Hematopoietic multipotent progenitor cell treated with erythropoietin and hydrocortisone succinate and interleukin-3 and kit ligand, for 17 days (in vitro differentiated cells): ENCODE results near the gene ARAF.

Experiments used
- DNase-seq: peaks from one replicate; pipeline ENCODE4 v3.0.0-alpha.2; 2015; ENCODE audit warnings: low spot score

The ARAF gene

DNA sequence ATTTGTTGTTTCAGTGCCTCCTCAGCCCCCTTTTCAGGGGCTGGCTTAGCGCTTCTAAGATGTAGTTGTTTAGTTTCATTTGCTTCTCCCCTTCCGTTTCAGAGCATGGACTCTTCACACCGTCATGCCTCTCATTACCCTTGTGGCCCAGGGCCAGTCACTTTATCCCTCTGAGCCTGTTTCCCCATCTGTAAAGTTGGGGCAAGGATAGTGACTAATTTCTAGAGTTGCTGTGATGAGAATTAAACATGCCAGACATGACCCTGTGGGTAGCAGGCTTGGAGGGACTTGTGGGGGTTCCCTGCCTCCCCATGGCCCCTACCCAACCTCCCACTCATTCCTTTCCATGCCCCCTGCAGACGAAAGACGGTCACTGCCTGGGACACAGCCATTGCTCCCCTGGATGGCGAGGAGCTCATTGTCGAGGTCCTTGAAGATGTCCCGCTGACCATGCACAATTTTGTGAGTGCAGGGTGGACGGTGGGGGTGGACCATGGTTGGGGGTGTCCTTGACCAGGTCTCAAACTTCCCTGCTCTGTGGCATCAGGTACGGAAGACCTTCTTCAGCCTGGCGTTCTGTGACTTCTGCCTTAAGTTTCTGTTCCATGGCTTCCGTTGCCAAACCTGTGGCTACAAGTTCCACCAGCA is 3.6 kb downstream of the ARAF start:
- DNase-seq = no peak

GRCh38 chrX:47566841-47567240 is 5.8 kb downstream of the ARAF start:
- no peak for DNase-seq

DNA sequence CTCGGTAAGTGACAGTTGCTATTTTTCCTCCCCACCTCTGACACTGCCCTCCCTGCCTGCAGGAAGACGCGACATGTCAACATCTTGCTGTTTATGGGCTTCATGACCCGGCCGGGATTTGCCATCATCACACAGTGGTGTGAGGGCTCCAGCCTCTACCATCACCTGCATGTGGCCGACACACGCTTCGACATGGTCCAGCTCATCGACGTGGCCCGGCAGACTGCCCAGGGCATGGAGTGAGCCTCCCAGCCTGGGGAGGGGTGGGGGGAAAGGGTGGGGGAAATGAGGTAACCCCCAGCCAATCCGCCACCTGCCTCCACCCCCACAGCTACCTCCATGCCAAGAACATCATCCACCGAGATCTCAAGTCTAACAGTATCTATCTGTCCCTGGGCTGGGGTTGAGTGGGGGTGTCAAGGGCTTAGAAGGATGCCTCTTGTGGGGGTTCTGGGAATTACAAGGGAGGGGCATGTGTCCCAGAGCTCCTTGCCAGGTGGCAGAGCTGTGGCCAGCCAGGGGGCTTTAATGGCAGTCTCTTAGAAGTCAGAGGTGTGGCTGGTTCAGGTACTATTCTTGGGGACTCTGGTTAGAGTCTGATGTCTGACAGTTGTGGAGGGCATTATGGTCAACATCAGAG is 7.8 kb downstream of the ARAF start:
- peak; percentile 43 for DNase-seq

DNA sequence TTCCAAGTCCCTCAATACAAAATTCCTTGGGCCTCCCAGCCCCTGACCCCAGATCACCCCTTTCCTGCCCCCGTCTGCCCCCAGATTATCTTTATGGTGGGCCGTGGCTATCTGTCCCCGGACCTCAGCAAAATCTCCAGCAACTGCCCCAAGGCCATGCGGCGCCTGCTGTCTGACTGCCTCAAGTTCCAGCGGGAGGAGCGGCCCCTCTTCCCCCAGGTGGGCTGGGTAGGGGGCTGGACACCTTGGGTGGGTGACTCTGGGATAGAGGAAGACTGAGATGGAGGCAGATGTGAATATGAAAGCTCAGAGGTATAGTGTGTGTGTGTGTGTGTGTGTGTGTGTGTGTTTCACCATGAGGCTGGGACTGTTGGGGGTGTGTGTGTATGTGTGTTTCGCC is 9.8 kb downstream of the ARAF start:
- DNase-seq = no peak

DNA sequence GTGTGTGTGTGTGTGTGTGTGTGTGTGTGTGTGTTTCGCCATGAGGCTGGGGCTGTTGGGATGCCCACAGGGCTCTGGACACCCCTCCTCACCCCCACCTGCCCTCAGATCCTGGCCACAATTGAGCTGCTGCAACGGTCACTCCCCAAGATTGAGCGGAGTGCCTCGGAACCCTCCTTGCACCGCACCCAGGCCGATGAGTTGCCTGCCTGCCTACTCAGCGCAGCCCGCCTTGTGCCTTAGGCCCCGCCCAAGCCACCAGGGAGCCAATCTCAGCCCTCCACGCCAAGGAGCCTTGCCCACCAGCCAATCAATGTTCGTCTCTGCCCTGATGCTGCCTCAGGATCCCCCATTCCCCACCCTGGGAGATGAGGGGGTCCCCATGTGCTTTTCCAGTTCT is 10.2 kb downstream of the ARAF start:
- no peak for DNase-seq

DNA sequence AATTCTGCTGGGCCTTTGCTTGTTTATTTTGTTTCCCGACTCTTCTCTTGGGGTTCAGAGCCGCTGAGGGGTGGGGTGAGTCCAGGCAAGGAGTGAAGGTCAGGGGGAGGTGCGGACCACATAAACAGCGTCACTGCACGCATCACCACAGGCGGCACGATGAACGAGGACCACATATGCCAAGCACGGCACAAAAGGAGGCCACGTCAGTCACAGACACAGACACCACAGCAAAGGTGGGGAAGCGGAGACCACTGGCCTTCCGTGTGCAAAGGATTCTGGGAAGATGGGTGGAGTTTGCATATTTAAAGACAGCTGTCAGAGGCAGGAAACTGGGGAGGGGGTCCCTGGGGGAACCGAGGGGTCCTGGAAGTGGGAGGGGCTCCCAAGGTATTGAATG is 10.9 kb downstream of the ARAF start:
- DNase-seq = no peak

DNA sequence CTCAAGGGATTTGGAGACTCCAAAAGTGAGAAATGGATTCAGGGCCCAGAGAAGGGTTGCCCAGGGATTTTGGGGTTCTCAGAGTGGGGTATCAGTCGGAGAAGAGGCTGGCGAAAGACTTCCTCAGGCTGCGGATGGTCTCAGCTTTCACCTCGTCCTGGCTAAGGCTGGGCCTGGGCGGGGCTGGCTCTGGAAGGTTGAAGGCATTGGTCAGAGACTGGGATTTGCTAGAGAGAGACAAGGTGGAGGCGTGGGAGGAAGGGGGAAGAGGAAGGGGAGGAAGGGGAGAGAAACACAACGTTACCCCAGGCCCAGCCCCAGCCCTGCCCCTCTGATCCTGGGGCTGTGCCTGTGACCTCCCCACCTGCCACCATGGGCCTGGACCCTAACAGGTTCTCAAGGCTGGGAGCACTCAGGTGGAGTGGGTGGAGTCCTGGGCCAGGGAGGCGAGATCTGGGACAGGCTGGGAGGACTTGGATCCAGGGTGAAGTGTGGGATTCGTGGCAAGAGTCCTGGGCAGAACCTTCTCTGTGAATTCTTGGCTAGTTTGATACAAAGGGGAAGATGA is 11.9 kb downstream of the ARAF start:
- DNase-seq = no peak

DNA sequence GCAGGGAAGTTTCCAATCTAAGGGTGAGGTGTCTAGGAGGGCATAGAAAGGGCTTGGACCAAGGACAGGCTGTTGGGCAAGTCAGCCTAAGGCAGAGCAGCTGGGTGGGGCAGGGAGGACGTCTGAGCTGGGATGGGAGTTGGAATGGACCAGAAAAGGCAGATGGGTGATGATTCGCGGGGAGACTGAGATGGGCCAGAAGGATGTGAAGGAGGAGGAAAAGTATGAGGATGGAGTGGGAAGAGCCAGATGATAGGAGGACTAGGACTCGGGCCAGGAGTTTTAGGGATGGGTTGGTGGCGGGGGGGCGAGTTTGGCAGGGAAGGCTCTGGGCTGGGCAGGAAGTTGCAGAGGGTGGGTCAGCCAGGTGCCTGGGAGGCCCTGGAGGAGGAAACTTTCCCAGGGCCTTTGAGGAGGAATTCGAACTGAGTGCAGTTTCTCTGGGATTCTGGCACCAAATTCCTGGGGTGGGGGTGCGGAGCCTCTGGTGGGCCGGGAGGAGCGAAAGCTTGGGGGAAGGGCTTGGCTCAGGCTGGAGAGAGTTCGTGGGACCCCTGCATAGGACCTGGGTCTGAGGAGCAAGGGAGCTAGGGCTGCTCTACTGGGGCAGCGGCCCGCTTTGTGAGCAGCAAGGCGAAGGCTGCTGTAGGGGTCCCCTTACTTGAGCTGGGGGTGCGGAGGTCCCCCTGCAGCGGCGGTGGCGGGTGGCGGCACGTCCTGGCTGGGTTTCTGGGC is 12.5 kb downstream of the ARAF start:
- DNase-seq = no peak

DNA sequence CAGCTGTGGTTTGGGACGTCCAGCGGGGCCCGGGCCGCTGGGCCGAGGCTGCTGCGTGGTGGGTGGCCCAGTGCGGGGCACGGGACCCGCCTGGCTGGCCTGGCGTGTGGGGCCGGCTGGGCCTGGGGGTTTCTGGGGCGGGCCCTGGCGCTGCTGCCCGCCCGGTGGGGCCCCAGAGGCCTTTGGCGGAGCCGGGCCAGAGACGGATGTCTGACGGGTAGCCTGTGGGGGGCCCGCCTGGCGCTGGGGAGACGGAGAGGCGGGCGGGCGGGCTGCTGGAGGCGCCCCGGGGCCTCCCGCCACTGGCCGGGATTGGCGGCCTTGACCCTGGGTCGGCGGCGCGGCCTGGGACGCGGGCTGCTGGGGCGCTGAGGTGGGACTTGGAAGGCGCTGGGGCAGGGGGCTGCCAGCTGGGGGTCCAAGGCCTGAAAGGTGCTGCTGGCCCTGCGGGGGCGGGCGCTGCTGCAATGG is 13.1 kb downstream of the ARAF start:
- DNase-seq = no peak

GRCh38 chrX:47574547-47575301 is 13.7 kb downstream of the ARAF start:
- DNase-seq = no peak

- no peak for DNase-seq
These were observed 15.3 kb downstream of the ARAF start for GRCh38 chrX:47576021-47576898.

DNA sequence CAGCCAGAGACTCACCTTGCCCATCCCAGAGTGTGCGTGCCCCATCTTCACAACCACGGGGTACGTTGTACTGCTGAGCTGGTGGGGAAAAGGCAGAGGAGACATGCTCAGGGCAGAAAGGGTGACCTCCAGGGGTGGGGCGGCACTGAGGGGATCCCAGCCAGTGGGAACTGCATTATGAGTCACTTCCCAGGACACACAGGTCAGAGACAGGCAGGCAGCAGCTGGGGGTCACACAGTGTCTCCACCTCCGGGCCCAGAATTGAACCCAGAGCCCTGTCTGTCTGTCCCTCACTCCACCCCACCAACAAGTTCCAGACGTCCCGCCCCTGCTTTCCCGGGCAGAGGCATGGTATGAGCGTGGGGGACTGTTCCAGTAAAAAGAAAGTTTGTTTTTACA is 16.4 kb downstream of the ARAF start:
- no peak for DNase-seq

- no peak for DNase-seq
These were observed 16.9 kb downstream of the ARAF start for GRCh38 chrX:47577901-47578300.

DNA sequence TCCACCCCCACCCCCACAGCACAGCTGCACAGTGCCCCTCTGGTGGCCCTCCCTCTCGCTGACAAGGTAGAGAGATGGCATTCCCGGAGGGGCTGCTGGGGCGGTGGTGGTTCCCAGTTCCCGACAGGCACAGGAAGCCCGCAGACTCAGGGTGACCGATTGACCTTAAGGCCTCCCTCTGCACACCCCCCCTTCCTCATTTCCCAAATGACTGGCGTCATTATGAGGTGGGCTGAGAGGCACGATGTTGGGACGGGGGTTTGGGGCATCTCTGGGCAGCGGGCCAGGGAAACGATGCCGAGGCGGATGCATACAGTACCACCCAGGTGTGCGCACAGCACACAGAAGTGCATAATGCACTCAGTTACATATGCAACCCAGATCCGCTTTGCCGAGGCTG is 17.7 kb downstream of the ARAF start:
- DNase-seq = no peak

- no peak for DNase-seq
These were observed 18.5 kb downstream of the ARAF start for GRCh38 chrX:47579537-47579936.

DNA sequence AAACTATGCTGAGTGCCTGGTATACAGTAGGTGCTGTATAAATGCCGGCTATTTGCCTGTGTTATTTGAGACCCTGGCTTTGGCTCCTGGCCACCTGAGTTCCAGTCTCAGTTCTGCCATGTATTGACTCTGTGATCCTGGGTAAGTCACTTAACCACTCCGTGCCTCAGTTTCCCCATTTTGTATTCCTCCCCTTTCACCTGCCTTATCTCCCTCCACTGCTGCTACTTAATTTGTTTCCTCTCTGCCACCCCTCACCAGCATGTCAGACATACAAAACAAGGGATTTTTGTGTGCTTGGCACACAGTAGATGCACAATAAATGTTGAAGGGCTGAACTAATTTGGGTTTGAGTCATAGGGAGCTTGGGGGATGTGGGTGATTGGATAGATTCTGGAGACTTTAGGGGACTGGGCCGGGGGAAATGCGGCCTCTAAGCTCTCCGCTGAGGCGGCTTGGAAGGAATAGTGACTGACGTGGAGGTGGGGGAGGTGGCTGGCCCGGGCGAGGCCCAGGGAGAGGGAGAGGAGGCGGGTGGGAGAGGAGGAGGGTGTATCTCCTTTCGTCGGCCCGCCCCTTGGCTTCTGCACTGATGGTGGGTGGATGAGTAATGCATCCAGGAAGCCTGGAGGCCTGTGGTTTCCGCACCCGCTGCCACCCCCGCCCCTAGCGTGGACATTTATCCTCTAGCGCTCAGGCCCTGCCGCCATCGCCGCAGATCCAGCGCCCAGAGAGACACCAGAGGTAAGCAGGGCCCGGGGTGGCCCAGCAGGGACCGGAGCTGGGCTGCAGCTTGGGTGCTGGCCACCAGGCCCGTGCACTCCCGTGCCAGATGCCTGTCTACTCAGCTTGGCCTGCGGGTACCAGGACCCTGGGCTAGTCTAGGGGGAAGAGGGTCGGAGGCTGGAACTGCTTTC is 21.0 kb downstream of the ARAF start, which contains the start of gene TIMP1:
Gene TIMP1, plus strand, starts transcription at position 706 of the 917 bp plus-strand sequence. CDS start 980 bp downstream, outside the sequence.
- peak; percentile 67 for DNase-seq

DNA sequence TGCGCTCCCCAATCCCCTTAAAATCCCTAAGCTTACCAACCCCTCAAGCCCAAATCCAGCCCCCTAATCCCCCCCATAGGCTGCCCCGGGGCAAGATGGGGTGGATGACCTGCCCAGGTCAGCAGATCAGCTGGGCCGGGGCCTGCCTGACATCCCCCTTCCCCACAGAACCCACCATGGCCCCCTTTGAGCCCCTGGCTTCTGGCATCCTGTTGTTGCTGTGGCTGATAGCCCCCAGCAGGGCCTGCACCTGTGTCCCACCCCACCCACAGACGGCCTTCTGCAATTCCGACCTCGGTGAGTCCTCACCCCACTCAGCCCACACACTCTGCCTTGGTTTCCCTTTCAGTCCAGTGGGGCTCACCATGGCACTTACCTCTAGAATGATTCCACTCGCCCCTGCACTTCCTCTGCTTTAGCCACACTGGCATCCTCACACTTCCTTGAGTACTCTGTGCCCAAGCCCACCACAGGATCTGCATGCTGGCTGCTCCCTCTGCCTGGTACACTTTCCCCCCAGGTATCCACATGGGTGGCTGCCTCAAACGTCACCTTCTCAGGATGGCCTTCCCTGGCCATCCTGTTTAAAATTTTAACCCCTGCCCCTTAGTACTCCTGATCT is 22.3 kb downstream of the ARAF start:
- DNase-seq = no peak

GRCh38 chrX:47584714-47585113 is 23.7 kb downstream of the ARAF start:
- no peak for DNase-seq

DNA sequence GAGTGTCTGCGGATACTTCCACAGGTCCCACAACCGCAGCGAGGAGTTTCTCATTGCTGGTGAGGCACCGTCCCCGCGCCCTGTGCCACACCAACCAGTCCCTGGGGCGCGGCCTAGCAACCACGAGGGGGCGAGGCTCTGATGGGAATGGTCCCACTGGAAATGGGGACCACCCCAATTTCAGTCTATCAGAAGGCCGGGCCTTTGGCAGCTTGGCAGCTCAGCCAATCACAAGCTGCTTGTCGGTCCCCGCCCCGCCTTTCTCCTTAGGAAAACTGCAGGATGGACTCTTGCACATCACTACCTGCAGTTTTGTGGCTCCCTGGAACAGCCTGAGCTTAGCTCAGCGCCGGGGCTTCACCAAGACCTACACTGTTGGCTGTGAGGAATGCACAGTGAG is 24.3 kb downstream of the ARAF start:
- no peak for DNase-seq
